Naive B cell (primary cell): ENCODE results near the gene COL25A1. TPM values are rescaled to one million over a fixed set of nuclear protein-coding genes. Genes with fewer than 3 reads are reported as not detected.
"Not testable (repeated sequence)": the region's sequence is repeated elsewhere in the genome, so short reads cannot be mapped to it uniquely, and the experiment has no call there.

ENCODE experiments used
- ATAC-seq, 2 donors: fragments of 150-1000 bp; cut with Tn5 transposase; 2 replicates each; pipeline ENCODE4 v1.10.0; 2021; ENCODE audit warnings: low read depth in 2 of 2, mild to moderate bottlenecking in 2 of 2, moderate library complexity in 2 of 2
- DNase-seq: peaks from one replicate; pipeline ENCODE4 v3.0.0; 2022
- H3K27ac Mint-ChIP-seq, 6 donors: one replicate each; pipeline ENCODE4 v1.8.0; 2020 to 2022; ENCODE audit warnings: mild to moderate bottlenecking in 6 of 6, mixed read lengths in 6 of 6, moderate library complexity in 5 of 6, inconsistent platforms in 2 of 6
- H3K27me3 Mint-ChIP-seq, 3 donors: one replicate each; pipeline ENCODE4 v1.8.0; 2021 to 2022; ENCODE audit warnings: mixed read lengths in 3 of 3, mild to moderate bottlenecking in 1 of 3
- H3K36me3 Mint-ChIP-seq, 2 donors: one replicate each; pipeline ENCODE4 v1.8.0; 2020 to 2022; ENCODE audit warnings: mixed read lengths in 2 of 2, inconsistent platforms in 1 of 2, mild to moderate bottlenecking in 1 of 2
- H3K4me1 Mint-ChIP-seq, 3 donors: one replicate each; pipeline ENCODE4 v1.8.0; 2020 to 2022; ENCODE audit warnings: mixed read lengths in 3 of 3, inconsistent platforms in 1 of 3, mild to moderate bottlenecking in 1 of 3, moderate library complexity in 1 of 3
- H3K4me3 Mint-ChIP-seq, 8 donors: one replicate each; pipeline ENCODE4 v1.8.0; 2020 to 2022; ENCODE audit warnings: mild to moderate bottlenecking in 8 of 8, mixed read lengths in 8 of 8, moderate library complexity in 8 of 8, inconsistent platforms in 2 of 8
- H3K9me3 Mint-ChIP-seq, 7 donors: one replicate each; pipeline ENCODE4 v1.8.0; 2020 to 2022; ENCODE audit warnings: mixed read lengths in 7 of 7, mild to moderate bottlenecking in 5 of 7, inconsistent platforms in 2 of 7, moderate library complexity in 1 of 7
- polyA plus RNA-seq, 6 donors: library from polyadenylated mRNA; unstranded; fragments of 300-500 nt; fragmentation: Illumina TruSeq; gene quantifications; one replicate each; pipeline ENCODE4 v1.2.3, GENCODE V29; 2021; ENCODE audit warnings: low read depth in 6 of 6

The COL25A1 gene
- polyA plus RNA-seq, 6 donors from 2014 or later: not detected

DNA sequence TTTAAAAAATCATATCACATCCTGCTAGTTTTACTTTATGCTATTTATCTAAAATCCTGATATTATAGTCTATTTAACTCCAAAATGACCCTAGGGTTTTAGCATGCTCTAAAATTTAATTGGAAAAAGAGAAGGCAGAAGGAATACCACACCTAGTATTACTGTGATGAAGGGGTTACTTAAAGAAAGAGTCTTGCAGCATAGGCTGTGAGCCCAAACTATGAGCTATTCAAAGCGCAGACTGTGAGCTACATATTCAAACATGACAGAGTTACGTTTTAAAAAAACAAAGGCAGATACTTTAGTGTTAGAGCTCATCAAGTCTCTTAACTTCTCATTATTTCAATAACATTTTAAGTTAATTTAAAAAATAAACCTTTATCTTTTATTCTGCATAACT lies 291.9 kb downstream of the COL25A1 start:
- Mint-ChIP-seq H3K36me3 (no peaks in the 10 kb centered on the region), H3K4me3 (no peak overlapping the region), H3K27ac (no peak overlapping the region), H3K4me1 (no peaks in the 10 kb centered on the region), H3K9me3 (peaks cover 0 to 10% (median 0%) of the 10 kb centered on the region in 7 donors), H3K27me3 (peaks cover 0 to 3% (median 0%) of the 10 kb centered on the region in 3 donors)
- DNase-seq (no peak), ATAC-seq (no peak)

DNA sequence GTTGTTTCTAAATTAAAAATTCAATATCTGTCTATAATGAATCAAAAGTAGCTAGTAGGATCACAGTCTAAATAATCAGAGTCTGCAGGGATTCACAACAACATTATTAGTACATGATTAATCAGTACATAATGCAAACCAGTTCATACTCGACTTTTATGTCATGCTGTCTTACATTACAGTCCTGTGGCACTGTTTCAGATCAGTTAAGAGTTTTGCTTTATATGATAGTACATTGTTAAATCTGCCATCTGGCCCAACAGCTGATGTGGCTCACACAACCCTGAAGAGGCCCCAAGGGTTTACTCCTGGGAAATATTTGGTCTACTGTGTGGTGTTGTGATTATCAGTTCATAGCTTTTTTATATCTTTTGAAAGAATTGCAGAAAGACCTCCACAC lies 292.5 kb downstream of the COL25A1 start:
- Mint-ChIP-seq H3K4me3 (no peak overlapping the region), H3K27ac (no peak overlapping the region), H3K27me3 (peaks cover 0 to 7% (median 0%) of the 10 kb centered on the region in 3 donors), H3K9me3 (peaks cover 0 to 7% (median 0%) of the 10 kb centered on the region in 7 donors), H3K36me3 (no peaks in the 10 kb centered on the region), H3K4me1 (no peaks in the 10 kb centered on the region)
- no peak for DNase-seq
- ATAC-seq: no peak

DNA sequence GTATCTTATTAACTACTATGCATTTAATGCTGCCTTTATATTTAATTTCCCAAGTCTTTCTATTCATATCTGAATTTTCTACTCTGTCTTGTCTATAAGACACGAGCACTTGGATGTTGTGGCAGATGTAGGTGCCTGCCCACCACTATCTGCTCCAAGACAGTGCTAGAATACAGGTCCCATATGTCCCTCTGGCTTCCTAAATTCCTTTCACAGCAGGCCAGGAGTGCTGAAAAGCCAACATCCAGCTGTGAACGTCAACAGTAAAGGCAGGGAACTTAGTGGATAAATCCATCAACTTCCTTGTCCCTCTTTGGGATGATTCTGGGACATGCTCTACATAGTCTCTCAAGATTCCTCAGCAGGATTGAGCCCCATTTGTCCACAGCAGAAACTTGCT lies 294.5 kb downstream of the COL25A1 start:
- no peak overlapping the region for H3K4me3 Mint-ChIP-seq
- no peaks in the 10 kb centered on the region for H3K4me1 Mint-ChIP-seq
- ATAC-seq: no peak
- H3K27me3 Mint-ChIP-seq: peaks cover 0 to 7% (median 0%) of the 10 kb centered on the region in 3 donors
- peaks cover 0 to 5% (median under 1%) of the 10 kb centered on the region in 7 donors for H3K9me3 Mint-ChIP-seq
- H3K27ac Mint-ChIP-seq: no peak overlapping the region
- DNase-seq: no peak
- no peaks in the 10 kb centered on the region for H3K36me3 Mint-ChIP-seq

GRCh38 chr4:109005523-109005922 lies 296.9 kb downstream of the COL25A1 start:
- no peak overlapping the region for H3K4me3 Mint-ChIP-seq
- H3K9me3 Mint-ChIP-seq: peaks cover 0 to 5% (median 2%) of the 10 kb centered on the region in 7 donors
- ATAC-seq (no peak), DNase-seq (no peak)
- no peaks in the 10 kb centered on the region for H3K36me3 Mint-ChIP-seq
- no peak overlapping the region for H3K27ac Mint-ChIP-seq
- no peaks in the 10 kb centered on the region for H3K4me1 Mint-ChIP-seq
- H3K27me3 Mint-ChIP-seq: peaks cover 0 to 7% (median 0%) of the 10 kb centered on the region in 3 donors

GRCh38 chr4:109004418-109004817 lies 298.0 kb downstream of the COL25A1 start:
- H3K4me1 Mint-ChIP-seq: no peaks in the 10 kb centered on the region

GRCh38 chr4:109003964-109004363 lies 298.5 kb downstream of the COL25A1 start:
- no peak for DNase-seq
- Mint-ChIP-seq H3K4me1 (no peaks in the 10 kb centered on the region), H3K27ac (no peak overlapping the region), H3K27me3 (peaks cover 0 to 7% (median 0%) of the 10 kb centered on the region in 3 donors), H3K4me3 (no peak overlapping the region), H3K9me3 (peaks cover 0 to 10% (median 5%) of the 10 kb centered on the region in 7 donors), H3K36me3 (no peaks in the 10 kb centered on the region)
- no peak for ATAC-seq

More at GRCh38 chr4:109004418-109004817, 298.0 kb downstream of the COL25A1 start:
- Mint-ChIP-seq H3K9me3 (peaks cover 0 to 7% (median 2%) of the 10 kb centered on the region in 7 donors), H3K36me3 (no peaks in the 10 kb centered on the region), H3K4me3 (no peak overlapping the region), H3K27ac (no peak overlapping the region), H3K27me3 (peaks cover 0 to 7% (median 0%) of the 10 kb centered on the region in 3 donors)
- ATAC-seq: no peak
- no peak for DNase-seq

DNA sequence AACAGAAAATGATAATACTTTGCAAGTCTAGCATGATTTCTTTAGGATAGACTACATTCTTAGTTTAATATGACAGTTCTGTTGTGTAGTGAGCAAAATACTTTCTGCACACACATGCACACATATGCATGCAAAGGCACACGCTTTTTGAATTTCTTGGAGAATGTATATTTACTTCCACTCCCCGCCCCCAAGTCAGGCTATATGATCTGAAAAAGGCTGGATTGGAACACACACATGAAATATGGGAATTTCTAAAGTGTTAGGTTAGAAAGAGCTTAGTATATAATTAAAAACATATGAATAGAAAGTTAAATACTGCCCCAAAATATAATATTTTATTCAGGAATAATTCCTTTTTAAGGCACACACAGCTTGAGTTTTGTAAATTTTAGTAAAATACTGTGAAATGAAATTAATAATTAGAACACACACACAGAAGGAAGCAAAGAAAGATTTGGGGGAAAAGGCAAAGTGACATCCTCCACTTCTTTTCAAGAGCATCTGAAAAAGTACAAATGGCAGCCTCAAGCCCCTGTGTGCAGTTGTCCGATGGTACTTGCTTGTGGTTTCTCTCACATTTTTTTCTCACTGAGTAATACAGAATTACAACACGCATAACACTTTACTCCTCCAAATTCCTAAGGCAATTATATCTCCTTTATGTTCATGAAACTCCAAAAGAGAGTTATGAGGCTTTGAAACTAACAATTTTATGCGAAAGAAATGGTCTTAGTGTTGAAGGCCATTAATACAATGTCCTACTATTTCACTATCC lies 310.7 kb downstream of the COL25A1 start:
- no peak for ATAC-seq
- no peak overlapping the region for H3K27ac Mint-ChIP-seq

GRCh38 chr4:108988464-108989195 lies 313.8 kb downstream of the COL25A1 start:
- H3K4me3 Mint-ChIP-seq: no peak overlapping the region
- no peaks in the 10 kb centered on the region for H3K36me3 Mint-ChIP-seq
- no peak overlapping the region for H3K27ac Mint-ChIP-seq
- no peaks in the 10 kb centered on the region for H3K4me1 Mint-ChIP-seq
- no peaks in the 10 kb centered on the region for H3K9me3 Mint-ChIP-seq
- no peak for ATAC-seq
- DNase-seq: no peak
- no peaks in the 10 kb centered on the region for H3K27me3 Mint-ChIP-seq

More for the DNA sequence above, 310.7 kb downstream of the COL25A1 start:
- Mint-ChIP-seq H3K27me3 (no peaks in the 10 kb centered on the region), H3K4me1 (no peaks in the 10 kb centered on the region), H3K9me3 (peaks cover 0 to 8% (median 4%) of the 10 kb centered on the region in 7 donors), H3K36me3 (no peaks in the 10 kb centered on the region), H3K4me3 (no peak overlapping the region)
- no peak for DNase-seq

DNA sequence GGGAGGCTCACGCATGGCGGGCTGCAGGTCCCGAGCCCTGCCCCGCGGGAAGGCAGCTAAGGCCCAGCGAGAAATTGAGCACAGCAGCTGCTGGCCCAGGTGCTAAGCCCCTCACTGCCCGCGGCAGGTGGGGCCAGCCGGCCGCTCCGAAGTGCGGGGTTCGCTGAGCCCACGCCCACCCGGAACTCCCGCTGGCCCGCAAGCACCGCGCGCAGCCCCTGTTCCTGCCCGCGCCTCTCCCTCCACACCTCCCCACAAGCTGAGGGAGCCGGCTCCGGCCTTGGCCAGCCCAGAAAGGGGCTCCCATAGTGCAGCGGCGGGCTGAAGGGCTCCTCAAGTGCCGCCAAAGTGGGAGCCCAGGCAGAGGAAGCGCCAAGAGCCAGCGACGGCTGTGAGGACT lies 318.0 kb downstream of the COL25A1 start:
- H3K27me3 Mint-ChIP-seq, H3K4me1 Mint-ChIP-seq, H3K4me3 Mint-ChIP-seq, DNase-seq, H3K27ac Mint-ChIP-seq, ATAC-seq, H3K36me3 Mint-ChIP-seq, H3K9me3 Mint-ChIP-seq: not testable (repeated sequence)

DNA sequence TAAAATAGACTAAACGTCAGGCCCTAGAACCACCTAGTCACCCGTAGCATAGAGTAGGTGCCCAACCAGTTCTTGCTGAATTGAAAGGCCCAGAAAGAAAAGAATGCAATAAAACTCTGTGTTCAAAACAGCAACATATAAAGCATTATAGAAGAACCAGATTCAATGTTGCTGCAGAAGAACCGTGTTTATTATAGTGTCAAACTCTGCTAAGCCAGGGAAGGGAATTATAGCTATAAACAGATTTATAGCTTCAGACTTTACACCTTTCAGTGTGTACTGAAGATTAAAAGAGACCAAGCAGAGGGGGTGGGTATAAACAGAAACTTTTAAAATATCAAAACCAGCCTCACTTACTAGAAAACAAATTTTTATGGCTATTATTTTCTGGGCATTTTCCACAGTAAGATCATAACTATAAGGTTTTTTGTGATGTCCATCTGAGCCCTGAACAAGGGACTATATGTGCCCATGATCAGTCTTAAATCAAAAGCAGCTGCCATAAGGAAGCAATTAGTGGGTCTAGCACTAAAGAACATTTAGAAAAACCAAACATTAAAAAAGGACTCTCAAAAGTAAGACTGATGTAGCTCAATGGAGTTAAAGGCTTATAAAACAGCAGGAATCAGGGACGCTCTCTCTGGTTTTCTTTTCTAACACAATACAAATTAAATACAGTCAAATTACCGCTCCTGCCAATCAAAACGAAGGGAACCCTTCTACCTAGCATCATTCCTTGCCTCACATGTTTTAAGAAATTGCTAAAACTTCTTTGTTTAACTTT lies 319.9 kb downstream of the COL25A1 start:
- Mint-ChIP-seq H3K9me3 (no peaks in the 10 kb centered on the region), H3K4me1 (no peaks in the 10 kb centered on the region), H3K27ac (no peak overlapping the region), H3K36me3 (no peaks in the 10 kb centered on the region), H3K4me3 (no peak overlapping the region), H3K27me3 (peaks cover 3 to 11% (median 10%) of the 10 kb centered on the region in 3 donors)
- DNase-seq (no peak), ATAC-seq (no peak)

DNA sequence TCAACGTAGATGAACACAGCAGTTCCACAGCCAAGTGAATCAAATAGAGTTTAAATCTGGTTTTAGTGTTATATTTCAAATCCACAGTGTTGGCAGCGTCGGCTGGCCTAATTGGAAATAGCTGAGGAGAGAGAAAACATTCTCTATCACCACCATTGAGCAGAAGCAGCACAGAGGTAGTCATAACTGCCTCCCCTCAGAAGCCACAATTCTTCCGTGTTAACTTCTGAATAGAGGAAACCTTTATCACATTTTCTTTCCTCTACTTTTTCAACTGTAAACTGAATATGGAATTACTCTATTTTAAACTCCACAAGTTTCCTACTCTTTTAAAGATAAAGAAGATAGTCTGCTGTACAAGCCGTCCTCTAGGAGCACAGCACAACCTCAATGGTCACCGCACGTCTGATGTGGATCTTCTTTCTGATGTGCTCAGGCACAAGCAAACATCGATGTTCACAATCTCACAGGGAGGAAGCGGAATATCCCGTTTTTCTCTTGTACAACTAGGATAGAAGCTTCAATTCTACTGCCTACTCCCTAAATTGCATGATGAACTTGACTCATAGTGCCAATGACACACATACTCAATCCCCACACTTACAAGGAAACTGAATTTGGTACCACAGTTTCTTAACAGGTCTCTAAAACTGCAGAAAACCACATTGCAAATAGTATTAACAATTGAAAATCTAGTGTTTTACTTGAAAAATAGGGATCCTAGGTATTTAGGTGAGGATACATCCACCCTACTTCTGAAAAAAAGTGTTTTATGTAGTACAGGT lies 321.8 kb downstream of the COL25A1 start:
- Mint-ChIP-seq H3K9me3 (no peaks in the 10 kb centered on the region), H3K27me3 (peaks cover 4 to 11% (median 10%) of the 10 kb centered on the region in 3 donors), H3K4me1 (no peaks in the 10 kb centered on the region), H3K36me3 (no peaks in the 10 kb centered on the region), H3K27ac (no peak overlapping the region), H3K4me3 (no peak overlapping the region)
- DNase-seq (no peak), ATAC-seq (no peak)

DNA sequence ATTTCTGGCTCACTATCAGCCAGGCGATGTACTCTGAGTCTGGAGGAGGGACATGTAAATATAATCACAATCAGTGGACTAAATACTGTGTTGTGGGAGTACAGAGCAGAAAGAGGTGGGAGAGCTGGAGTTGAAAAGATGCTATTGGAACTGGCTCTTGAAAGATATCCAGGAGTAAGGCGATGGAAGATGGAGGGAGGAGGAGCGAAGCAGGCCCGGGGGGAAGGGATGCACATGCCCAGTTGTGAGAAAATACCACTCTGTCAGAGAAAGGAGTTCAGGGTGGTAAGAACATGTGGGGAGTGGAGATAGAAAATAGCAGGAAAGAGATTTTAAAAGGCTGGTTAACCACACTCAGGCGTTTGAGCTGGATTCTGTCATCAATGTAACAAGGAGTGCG lies 322.7 kb downstream of the COL25A1 start:
- Mint-ChIP-seq H3K4me1 (no peaks in the 10 kb centered on the region), H3K27me3 (peaks cover 4 to 11% (median 10%) of the 10 kb centered on the region in 3 donors), H3K36me3 (no peaks in the 10 kb centered on the region), H3K9me3 (no peaks in the 10 kb centered on the region), H3K4me3 (no peak overlapping the region), H3K27ac (no peak overlapping the region)
- ATAC-seq (no peak), DNase-seq (no peak)

- H3K4me3 Mint-ChIP-seq: no peak overlapping the region
- no peak overlapping the region for H3K27ac Mint-ChIP-seq
- no peaks in the 10 kb centered on the region for H3K4me1 Mint-ChIP-seq
- ATAC-seq (no peak), DNase-seq (no peak)
- H3K9me3 Mint-ChIP-seq: no peaks in the 10 kb centered on the region
- peaks cover 4 to 11% (median 10%) of the 10 kb centered on the region in 3 donors for H3K27me3 Mint-ChIP-seq
- no peaks in the 10 kb centered on the region for H3K36me3 Mint-ChIP-seq
These were observed 324.4 kb downstream of the COL25A1 start for GRCh38 chr4:108978066-108978465.
